Ishikawa (cell line): ENCODE results near the gene ANO4.

Source experiments
- CEBPB ChIP-seq: IDR thresholded peaks from 2 replicates; pipeline ENCODE4 v1.6.1; 2012
- CREB1 ChIP-seq: IDR thresholded peaks from 2 replicates; pipeline ENCODE4 v1.6.1; 2012; ENCODE audit warnings: low read depth
- EGR1 ChIP-seq: IDR thresholded peaks from 2 replicates; pipeline ENCODE4 v1.6.1; 2012
- EP300 ChIP-seq: IDR thresholded peaks from 2 replicates; pipeline ENCODE4 v1.6.1; 2012; ENCODE audit warnings: borderline replicate concordance
- FOXM1 ChIP-seq: IDR thresholded peaks from 2 replicates; pipeline ENCODE4 v1.6.1; 2012; ENCODE audit warnings: low read depth, borderline replicate concordance
- MAX ChIP-seq: IDR thresholded peaks from 2 replicates; pipeline ENCODE4 v1.6.1; 2012
- NFIC ChIP-seq: IDR thresholded peaks from 2 replicates; pipeline ENCODE4 v1.6.1; 2012
- RAD21 ChIP-seq: IDR thresholded peaks from 2 replicates; pipeline ENCODE4 v1.6.1; 2012; ENCODE audit warnings: low read depth
- REST ChIP-seq: IDR thresholded peaks from 2 replicates; pipeline ENCODE4 v1.6.1; 2012; ENCODE audit warnings: low read depth, mild to moderate bottlenecking
- TAF1 ChIP-seq: IDR thresholded peaks from 2 replicates; pipeline ENCODE4 v1.6.1; 2012; ENCODE audit warnings: low read depth, mild to moderate bottlenecking
- TCF12 ChIP-seq: IDR thresholded peaks from 2 replicates; pipeline ENCODE4 v1.6.1; 2012; ENCODE audit warnings: low read depth
- TEAD4 ChIP-seq: IDR thresholded peaks from 2 replicates; pipeline ENCODE4 v1.6.1; 2012
- USF1 ChIP-seq: IDR thresholded peaks from 2 replicates; pipeline ENCODE4 v1.6.1; 2012
- YY1 ChIP-seq: IDR thresholded peaks from 2 replicates; pipeline ENCODE4 v1.6.1; 2012; ENCODE audit warnings: low read depth
- ZBTB7A ChIP-seq: IDR thresholded peaks from 2 replicates; pipeline ENCODE4 v1.6.1; 2012; ENCODE audit warnings: low read depth

The ANO4 gene

GRCh38 chr12:100951756-100952155 lies 157.2 kb downstream of the ANO4 start:
- TF ChIP-seq REST, result no peak
- TF ChIP-seq FOXM1, result no peak
- TF ChIP-seq CREB1, result no peak
- no peak for TF ChIP-seq EP300
- no peak for TF ChIP-seq NFIC
- no peak for TF ChIP-seq YY1
- no peak for TF ChIP-seq ZBTB7A
- TF ChIP-seq TCF12, result no peak
- TF ChIP-seq EGR1, result no peak
- TF ChIP-seq USF1, result no peak
- no peak for TF ChIP-seq TEAD4
- no peak for TF ChIP-seq CEBPB
- TF ChIP-seq MAX, result no peak
- no peak for TF ChIP-seq RAD21
- TF ChIP-seq TAF1, result no peak

- TF ChIP-seq TAF1 (no peak), MAX (no peak), TEAD4 (no peak), TCF12 (no peak), EP300 (no peak), NFIC (no peak), CEBPB (no peak), EGR1 (no peak), CREB1 (no peak), USF1 (no peak), REST (no peak)
Observed at GRCh38 chr12:100953217-100953616, 158.6 kb downstream of the ANO4 start.

GRCh38 chr12:100953677-100954076 lies 159.1 kb downstream of the ANO4 start:
- TF ChIP-seq YY1 (no peak), ZBTB7A (no peak), TCF12 (no peak), RAD21 (no peak), REST (no peak), TEAD4 (no peak), USF1 (no peak), FOXM1 (no peak), EGR1 (no peak), TAF1 (no peak), MAX (no peak), CREB1 (no peak), NFIC (no peak), EP300 (no peak), CEBPB (no peak)

GRCh38 chr12:100954118-100954517 lies 159.5 kb downstream of the ANO4 start:
- TF ChIP-seq CEBPB, result no peak
- no peak for TF ChIP-seq TEAD4
- TF ChIP-seq RAD21, result no peak
- TF ChIP-seq FOXM1, result no peak
- no peak for TF ChIP-seq TAF1
- TF ChIP-seq NFIC, result no peak
- no peak for TF ChIP-seq EP300
- TF ChIP-seq ZBTB7A, result no peak
- no peak for TF ChIP-seq YY1
- TF ChIP-seq USF1, result no peak
